ENCODE measurements around the gene NKIRAS2. TPM values are rescaled to one million over a fixed set of nuclear protein-coding genes. Genes with fewer than 3 reads are reported as not detected.

Gene NKIRAS2
- polyA plus RNA-seq, 1 donor from 2014 or later = 60.2 TPM

GRCh38 chr17:42053731-42054500, 34.0 kb downstream of the NKIRAS2 start:
- Histone ChIP-seq H3K4me2 (ENCODE audit: low read length) (no peak overlapping the region), H3K9me2 (ENCODE audit: insufficient read depth, low read length) (no peaks in the 10 kb centered on the region), H3K27me3 (ENCODE audit: insufficient read depth, low read depth, low read length) (peaks cover 7% of the 10 kb centered on the region), H3K9ac (ENCODE audit: low read length) (no peak overlapping the region), H3F3A (ENCODE audit: insufficient read depth, low read length, poor library complexity, severe bottlenecking) (no peaks in the 10 kb centered on the region), H3K9me3 (ENCODE audit: low read length) (no peaks in the 10 kb centered on the region), H4K20me1 (ENCODE audit: insufficient read depth) (no peaks in the 10 kb centered on the region), H3K79me2 (replicated peaks; ENCODE audit: insufficient read depth, low read length) (no peaks in the 10 kb centered on the region), H3K27ac (ENCODE audit: low read length) (no peak overlapping the region), H2AFZ (ENCODE audit: low read depth, low read length) (no peak overlapping the region), H3K36me3 (ENCODE audit: insufficient read depth, low read length) (no peaks in the 10 kb centered on the region), H3K4me3 (ENCODE audit: low read length) (no peak overlapping the region)
- no peak for TF ChIP-seq REST (IDR thresholded peaks at IDR 0.05; ENCODE audit: borderline replicate concordance)
- no peak for TF ChIP-seq MXI1 (conservative IDR thresholded peaks at IDR 0.05; ENCODE audit: poor library complexity, severe bottlenecking)
- no peak for TF ChIP-seq RAD21 (conservative IDR thresholded peaks at IDR 0.05)
- TF ChIP-seq POLR2AphosphoS5 (IDR thresholded peaks at IDR 0.05) = no peak
- no peak for TF ChIP-seq CTCF (IDR thresholded peaks at IDR 0.05; ENCODE audit: poor library complexity, severe bottlenecking)
- TF ChIP-seq TAF1 (IDR thresholded peaks at IDR 0.05; ENCODE audit: low read depth) = no peak
- no peak for TF ChIP-seq EZH2 (IDR thresholded peaks at IDR 0.05; ENCODE audit: borderline replicate concordance, insufficient read depth, low read length, poor library complexity, severe bottlenecking)
- TF ChIP-seq SMC3 (conservative IDR thresholded peaks at IDR 0.05; ENCODE audit: poor library complexity) = no peak
- TF ChIP-seq EP300 (conservative IDR thresholded peaks at IDR 0.05; ENCODE audit: poor library complexity, severe bottlenecking) = no peak

GRCh38 chr17:42055027-42055426, 35.1 kb downstream of the NKIRAS2 start:
- Histone ChIP-seq H3K4me3 (ENCODE audit: low read length) (no peak overlapping the region), H3K9ac (ENCODE audit: low read length) (no peak overlapping the region), H3K79me2 (replicated peaks; ENCODE audit: insufficient read depth, low read length) (no peaks in the 10 kb centered on the region), H3K27ac (ENCODE audit: low read length) (no peak overlapping the region), H3F3A (ENCODE audit: insufficient read depth, low read length, poor library complexity, severe bottlenecking) (no peaks in the 10 kb centered on the region), H3K4me2 (ENCODE audit: low read length) (no peak overlapping the region), H2AFZ (ENCODE audit: low read depth, low read length) (no peak overlapping the region), H4K20me1 (ENCODE audit: insufficient read depth) (no peaks in the 10 kb centered on the region), H3K36me3 (ENCODE audit: insufficient read depth, low read length) (no peaks in the 10 kb centered on the region), H3K9me2 (ENCODE audit: insufficient read depth, low read length) (no peaks in the 10 kb centered on the region), H3K9me3 (ENCODE audit: low read length) (no peaks in the 10 kb centered on the region), H3K27me3 (ENCODE audit: insufficient read depth, low read depth, low read length) (peaks cover 7% of the 10 kb centered on the region)
- TF ChIP-seq MXI1 (conservative IDR thresholded peaks at IDR 0.05; ENCODE audit: poor library complexity, severe bottlenecking) = no peak

All from neural cell (in vitro differentiated cells).